GM21786 (cell line): Measurements from ENCODE around the gene POLE2.
"Not testable (repeated sequence)": the region's sequence is repeated elsewhere in the genome, so short reads cannot be mapped to it uniquely, and the experiment has no call there.

ENCODE experiments used
- ATAC-seq: cut with Tn5 transposase; IDR thresholded peaks from one replicate; pipeline ENCODE4 v1.9.1; 2021; ENCODE audit not compliant: unreplicated experiment

POLE2 gene

GRCh38 chr14:49670475-49670874 is 17.5 kb downstream of the POLE2 start:
- no peak for ATAC-seq

- no peak for ATAC-seq
Observed at GRCh38 chr14:49659526-49660455, 28.2 kb downstream of the POLE2 start.

GRCh38 chr14:49657500-49657899 is 30.5 kb downstream of the POLE2 start:
- not testable (repeated sequence) for ATAC-seq

- ATAC-seq, result no peak
Observed at GRCh38 chr14:49654511-49654910, 33.5 kb downstream of the POLE2 start.

- ATAC-seq, result no peak
Observed at GRCh38 chr14:49653508-49653907, 34.5 kb downstream of the POLE2 start.

GRCh38 chr14:49642163-49642562 is 45.9 kb downstream of the POLE2 start:
- no peak for ATAC-seq

GRCh38 chr14:49641697-49642129 is 46.3 kb downstream of the POLE2 start:
- ATAC-seq, result no peak

GRCh38 chr14:49640540-49641417 is 47.2 kb downstream of the POLE2 start:
- ATAC-seq, result no peak

- no peak for ATAC-seq
Observed at GRCh38 chr14:49637534-49638078, 50.4 kb downstream of the POLE2 start.

GRCh38 chr14:49636866-49637265 is 51.1 kb downstream of the POLE2 start:
- ATAC-seq, result no peak

- peak; percentile 30 for ATAC-seq
Observed at GRCh38 chr14:49634547-49635334, 53.3 kb downstream of the POLE2 start, which contains the start of gene DNAAF2. Gene DNAAF2, minus strand, starts transcription at chr14:49635244. Its CDS starts 95 bp downstream, at chr14:49635149.

- peak; percentile 78 for ATAC-seq
Observed at GRCh38 chr14:49633640-49634546, 54.1 kb downstream of the POLE2 start.

- no peak for ATAC-seq
Observed at GRCh38 chr14:49623941-49624839, 63.8 kb downstream of the POLE2 start.

GRCh38 chr14:49623387-49623786 is 64.6 kb downstream of the POLE2 start:
- no peak for ATAC-seq

GRCh38 chr14:49622022-49622607 is 65.9 kb downstream of the POLE2 start:
- ATAC-seq, result no peak

- ATAC-seq, result peak; percentile 12
Observed at GRCh38 chr14:49621114-49621881, 66.7 kb downstream of the POLE2 start.
